HepG2 (cell line): ENCODE data around the gene PLRG1. TPM values are rescaled to one million over a fixed set of nuclear protein-coding genes. Genes with fewer than 3 reads are reported as not detected.

Experiments used
- ATAC-seq: fragments of 200-7000 bp; cut with Tn5 transposase; 3 replicates; pipeline ENCODE4 v1.9.1; 2020; ENCODE audit warnings: mild to moderate bottlenecking, moderate library complexity
- BruUV-seq: library from RNA; stranded (reverse); fragments of 400-500 nt; replicated peaks from 2 replicates; lab custom pipeline; 2021; lab: Mats Ljungman, UMichigan
- CTCF ChIA-PET: fragments of 300-600 bp; formaldehyde crosslinking; extraction: SDS; loops from one replicate; lab custom pipeline; 2021; ENCODE audit warnings: low total read pairs, inconsistent platforms, low intra/inter-chr PET ratio; lab: Yijun Ruan, JAX
- POLR2A ChIA-PET: fragments of 350-600 bp; sonication (Branson Sonifier 250); formaldehyde crosslinking; loops from one replicate; lab custom pipeline; 2020; ENCODE audit warnings: antibody characterized with exemption, inconsistent platforms; lab: Yijun Ruan, JAX
- DNase-seq: peaks from one replicate; pipeline ENCODE4 v3.0.0-alpha.2; 2015; ENCODE audit warnings: low spot score
- FAIRE-seq: peaks from 3 replicates; lab custom pipeline; 2011; peaks lifted over from hg19 to GRCh38; lab: Jason Lieb, UNC
- H2AFZ ChIP-seq: one replicate; pipeline ENCODE4 v1.6.1; 2011; ENCODE audit warnings: low read length, inconsistent platforms
- H3K27ac ChIP-seq: fragments of 300-600 bp; 3 replicates; pipeline ENCODE4 v1.8.0; 2011; ENCODE audit warnings: mixed run types, mild to moderate bottlenecking, mixed read lengths, low read length, inconsistent platforms; ENCODE audit not compliant: insufficient read depth; ENCODE audit errors: extremely low read length
- H3K27me3 ChIP-seq, 2 experiments: fragments of 200-600 bp in 1 of 2; 2 replicates in 1 of 2; 3 replicates in 1 of 2; pipeline versions ENCODE4 v1.6.0 to v1.8.0; 2011; ENCODE audit warnings: low read length in 2 of 2, mild to moderate bottlenecking in 2 of 2, moderate library complexity in 2 of 2, inconsistent platforms in 1 of 2; ENCODE audit not compliant: insufficient read depth in 2 of 2, control insufficient read depth in 1 of 2
- H3K36me3 ChIP-seq, 2 experiments: fragments of 200-600 bp in 1 of 2; replicated peaks in 1 of 2; 2 replicates in 1 of 2; 3 replicates in 1 of 2; pipeline versions ENCODE4 v1.5.1 to v1.8.0; 2011; ENCODE audit warnings: low read length in 2 of 2, inconsistent platforms in 1 of 2; ENCODE audit not compliant: insufficient read depth in 2 of 2, control insufficient read depth in 1 of 2
- H3K4me1 ChIP-seq: 2 replicates; pipeline ENCODE4 v1.5.1; 2012; ENCODE audit warnings: low read length, inconsistent platforms; ENCODE audit not compliant: insufficient read depth
- H3K4me2 ChIP-seq: 2 replicates; pipeline ENCODE4 v1.6.0; 2011; ENCODE audit warnings: low read depth, low read length, inconsistent platforms
- H3K4me3 ChIP-seq, 3 experiments: fragments of 200-600 bp in 1 of 3; sonication (generic), shearing (Covaris generic) in 1 of 3; replicated peaks in 1 of 3; 2 replicates each; pipeline ENCODE4 v1.5.1; 2011 to 2016; ENCODE audit warnings: low read length in 3 of 3, inconsistent platforms in 2 of 3, low read depth in 2 of 3, mild to moderate bottlenecking in 2 of 3, control low read depth in 1 of 3, mixed read lengths in 1 of 3; ENCODE audit not compliant: insufficient read depth in 1 of 3
- H3K79me2 ChIP-seq: one replicate; pipeline ENCODE4 v1.6.1; 2011; ENCODE audit warnings: low read length, inconsistent platforms; ENCODE audit not compliant: insufficient read depth
- H3K9ac ChIP-seq: 2 replicates; pipeline ENCODE4 v1.6.0; 2011; ENCODE audit warnings: mild to moderate bottlenecking, low read depth, low read length, inconsistent platforms; ENCODE audit not compliant: insufficient read depth
- H3K9me3 ChIP-seq: 2 replicates; pipeline ENCODE4 v1.5.1; 2012; ENCODE audit warnings: mild to moderate bottlenecking, low read length
- H4K20me1 ChIP-seq: 2 replicates; pipeline ENCODE4 v1.6.0; 2011; ENCODE audit warnings: inconsistent platforms, mild to moderate bottlenecking, low read length, moderate library complexity; ENCODE audit not compliant: insufficient read depth
- ATF4 ChIP-seq, 2 experiments: fragments of 450-650 bp in 1 of 2; sonication (generic) in 1 of 2; formaldehyde crosslinking; IDR thresholded peaks; 2 replicates each; pipeline versions ENCODE4 v1.5.0 to v1.8.0; 2020 to 2022; ENCODE audit warnings: mild to moderate bottlenecking in 1 of 2, missing genetic modification reagents in 1 of 2
- CREM ChIP-seq, 2 experiments: sonication (generic) in 1 of 2; formaldehyde crosslinking in 1 of 2; IDR thresholded peaks; 2 replicates each; pipeline versions ENCODE4 v1.4.0 to v1.6.1; 2016 to 2020; ENCODE audit warnings: antibody characterized with exemption in 1 of 2, mild to moderate bottlenecking in 1 of 2, missing genetic modification reagents in 1 of 2
- DRAP1 ChIP-seq: IDR thresholded peaks from 2 replicates; pipeline ENCODE4 v1.6.1; 2016; ENCODE audit warnings: missing genetic modification reagents, missing compliant biosample characterization
- ESRRA ChIP-seq: sonication (generic); formaldehyde crosslinking; IDR thresholded peaks from 2 replicates; pipeline ENCODE4 v1.5.1; 2020; ENCODE audit warnings: mild to moderate bottlenecking, low read depth, missing genetic modification reagents
- GATAD2A ChIP-seq: IDR thresholded peaks from 2 replicates; pipeline ENCODE4 v1.6.1; 2016
- HNF1A ChIP-seq, 2 experiments: sonication (generic) in 1 of 2; formaldehyde crosslinking in 1 of 2; IDR thresholded peaks; 2 replicates each; pipeline versions ENCODE4 v1.4.0 to v1.6.1; 2016 to 2020; ENCODE audit warnings: borderline replicate concordance in 1 of 2, low read depth in 1 of 2, mild to moderate bottlenecking in 1 of 2, missing genetic modification reagents in 1 of 2
- NCOA2 ChIP-seq: sonication (generic); formaldehyde crosslinking; IDR thresholded peaks from 2 replicates; pipeline ENCODE4 v1.8.0; 2022; ENCODE audit warnings: inconsistent platforms
- NR2C2 ChIP-seq: sonication (generic); formaldehyde crosslinking; IDR thresholded peaks from 2 replicates; pipeline ENCODE4 v1.4.0; 2020; ENCODE audit warnings: missing genetic modification reagents, mild to moderate bottlenecking, moderate library complexity, borderline replicate concordance
- POLR2A ChIP-seq, 2 experiments: IDR thresholded peaks; 2 replicates each; pipeline ENCODE4 v1.6.1; 2011; ENCODE audit warnings: low read depth in 2 of 2, low read length in 2 of 2, mild to moderate bottlenecking in 1 of 2, moderate library complexity in 1 of 2; ENCODE audit not compliant: insufficient read depth in 1 of 2
- POLR2AphosphoS5 ChIP-seq: IDR thresholded peaks from 2 replicates; pipeline ENCODE4 v1.6.1; 2012; ENCODE audit warnings: low read depth, low read length
- RBFOX2 ChIP-seq: fragments of 200-400 bp; formaldehyde crosslinking; IDR thresholded peaks from 2 replicates; pipeline ENCODE4 v1.6.1; 2017; ENCODE audit warnings: low read depth, mild to moderate bottlenecking, low read length
- USF2 ChIP-seq, 2 experiments: sonication (generic) in 1 of 2; formaldehyde crosslinking in 1 of 2; IDR thresholded peaks; 2 replicates each; pipeline versions ENCODE4 v1.5.1 to v1.6.1; 2011 to 2020; ENCODE audit warnings: borderline replicate concordance in 1 of 2, low read depth in 1 of 2, low read length in 1 of 2, mild to moderate bottlenecking in 1 of 2, missing genetic modification reagents in 1 of 2, moderate library complexity in 1 of 2
- ZMAT5 ChIP-seq: sonication (generic); formaldehyde crosslinking; IDR thresholded peaks from 2 replicates; pipeline ENCODE4 v1.5.0; 2020; ENCODE audit warnings: mild to moderate bottlenecking, low read depth, missing genetic modification reagents, borderline replicate concordance
- ZNF136 ChIP-seq: sonication (generic); formaldehyde crosslinking; IDR thresholded peaks from 2 replicates; pipeline ENCODE4 v1.8.1; 2022; ENCODE audit warnings: low read depth, mild to moderate bottlenecking, moderate library complexity, missing genetic modification reagents
- WGBS: methylation state at CpG from one replicate; pipeline ENCODE4 v1.1.6; 2017; ENCODE audit warnings: low lambda C conversion rate; 5-methylcytosine and 5-hydroxymethylcytosine counted together
- in situ Hi-C: cut with HindIII; loops from 2 replicates; pipeline ENCODE4 v1.10.0; 2017; ENCODE audit warnings: low pct_unique_long_range_greater_than_20kb; ENCODE audit not compliant: extremely low pct_ligation_motif_present
- intact Hi-C: fragments of 100-400 bp; cut with micrococcal nuclease; formaldehyde crosslinking; loops from one replicate; pipeline ENCODE4 v1.10.0; 2022; ENCODE audit not compliant: unreplicated experiment
- polyA plus RNA-seq, 8 experiments: library from polyadenylated mRNA; depleted of rRNA in 3 of 8; stranded (reverse) in 7 of 8; unstranded in 1 of 8; fragments of >200 nt; fragmentation: Illumina TruSeq in 4 of 8; extraction: Trizol in 4 of 8; gene quantifications; 2 replicates each; pipeline versions ENCODE4 v1.2.1 to v1.2.3, GENCODE V29; 2011 to 2016; ENCODE audit warnings: low read depth in 4 of 8, missing spikeins in 1 of 8, mixed read lengths in 1 of 8; ENCODE audit not compliant: insufficient read depth in 1 of 8
- total RNA-seq, 5 experiments: library from RNA; depleted of rRNA; stranded (reverse); fragments of >200 nt; fragmentation: Illumina TruSeq; extraction: Trizol; gene quantifications; 2 replicates each; pipeline ENCODE4 v1.2.3, GENCODE V29; 2016; ENCODE audit warnings: low read depth in 1 of 5

PLRG1 gene
- total and polyA plus RNA-seq, 2 of the 13 experiments (the other 11 are each of a cell fraction or from before 2014, with no cell fraction given) = 77.3 to 110 TPM

GRCh38 chr4:154562697-154563254 lies 12.6 kb upstream of the PLRG1 start, which contains the start of gene FGB:
Gene FGB, plus strand, starts transcription at chr4:154563011. Its CDS starts 8 bp downstream, at chr4:154563019.
- BruUV-seq = no TSS peak
- H3K36me3 ChIP-seq = no peaks in the 10 kb centered on the region; a peak in 1 of 5 replicates
- H3K9me3 ChIP-seq = no peaks in the 10 kb centered on the region
- no peak within 1 kb of the TSS for H3K27ac ChIP-seq
- CTCF ChIA-PET = no interaction called here
- no peak for DNase-seq
- WGBS = 47% methylated on average over 2 of the region's 2 CpGs
- FAIRE-seq = no peak
- peak within 1 kb of the TSS; percentile 46 for H3K4me2 ChIP-seq
- peaks cover 8% of the 10 kb centered on the region for H3K79me2 ChIP-seq
- peaks cover 51% of the 10 kb centered on the region for H3K4me1 ChIP-seq
- no peak for ATAC-seq
- no peak within 1 kb of the TSS for H3K9ac ChIP-seq
- no peak within 1 kb of the TSS for H2AFZ ChIP-seq
- in situ Hi-C loops (no loop called here), intact Hi-C loops (no loop called here)
- POLR2A ChIA-PET = interaction anchor here (1.0 to 2.2 kb wide), 13 partner anchors 9 to 55 kb away, joined by 3 to 27 read pairs (median 7); partner anchors contain the start of genes FGA and FGG
- no peaks in the 10 kb centered on the region for H4K20me1 ChIP-seq
- peak within 1 kb of the TSS; percentile 8 to 42 (median 25); a peak in 5 of 6 replicates for H3K4me3 ChIP-seq
- no peaks in the 10 kb centered on the region for H3K27me3 ChIP-seq
- TF ChIP-seq USF2 (IDR thresholded peaks at IDR 0.05; ENCODE audit: low read depth, low read length) (no peak), USF2 (CRISPR knock-in tag; IDR thresholded peaks at IDR 0.05; ENCODE audit: borderline replicate concordance) (no peak), POLR2A (IDR thresholded peaks at IDR 0.05; ENCODE audit: insufficient read depth in 1 of 2, low read depth in 2 of 2, low read length in 2 of 2) (peak; percentile 27 to 29; a peak in 1 of 4 replicates), ATF4 (CRISPR knock-in tag; IDR thresholded peaks at IDR 0.05) (0 out of 4 replicates have a peak, but pooled peaks of 1 of the 2 experiments have one; percentile 12), NCOA2 (CRISPR knock-in tag) (peak; percentile 46; the same call in 1 of the 2 replicates), CREM (IDR thresholded peaks at IDR 0.05) (peak; percentile 11; the same call in 1 of the 2 replicates), CREM (CRISPR knock-in tag; IDR thresholded peaks at IDR 0.05) (no peak), HNF1A (IDR thresholded peaks at IDR 0.05; ENCODE audit: low read depth) (peak; percentile 61), HNF1A (CRISPR knock-in tag; IDR thresholded peaks at IDR 0.05; ENCODE audit: borderline replicate concordance) (peak; percentile 48; the same call in 1 of the 2 replicates), ZMAT5 (CRISPR knock-in tag) (no peak), POLR2AphosphoS5 (peak; percentile 56; the same call in 1 of the 2 replicates), DRAP1 (CRISPR knock-in tag) (peak; percentile 73), ZNF136 (no peak), NR2C2 (CRISPR knock-in tag) (0 out of 2 replicates have a peak, but pooled peaks have one; percentile 10), RBFOX2 (0 out of 2 replicates have a peak, but pooled peaks have one; percentile 16), ESRRA (CRISPR knock-in tag) (no peak), GATAD2A (CRISPR knock-in tag) (peak; percentile 33)
